Lower leg skin (tissue), 3 donors: ENCODE results near the gene TWF1.

Experiments
- POLR2A ChIP-seq, 2 donors: fragments of 450-650 bp; IDR thresholded peaks; one replicate each; pipeline ENCODE4 v1.6.1; 2016 to 2017; ENCODE audit warnings: antibody characterized with exemption in 2 of 2, mild to moderate bottlenecking in 1 of 2, moderate library complexity in 1 of 2
- TF ChIP-seq, protein P1 (sequence below), 3 donors: fragments of 450-650 bp; IDR thresholded peaks; one replicate each; pipeline ENCODE4 v1.5.1; 2016; ENCODE audit warnings: antibody characterized with exemption in 3 of 3, mild to moderate bottlenecking in 3 of 3, moderate library complexity in 2 of 3

DNA sequence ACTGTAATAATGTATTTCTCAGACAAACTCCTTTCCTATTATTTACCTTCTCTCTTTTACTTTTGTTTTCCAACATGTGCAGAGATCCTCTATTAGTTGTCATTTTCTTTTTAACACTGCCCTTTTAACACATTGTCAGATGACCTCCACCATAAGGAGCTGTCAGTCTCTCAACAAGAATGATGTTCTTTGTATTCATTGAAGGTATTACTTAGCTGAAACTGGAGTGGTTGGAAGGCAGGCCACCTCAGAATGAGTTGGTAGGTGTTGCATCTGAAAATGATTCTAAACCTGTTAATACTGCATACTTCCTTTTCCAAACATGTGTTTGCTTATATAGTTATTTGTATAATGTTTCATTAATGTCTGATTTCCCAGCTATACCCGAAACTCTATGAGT lies 46.6 kb upstream of the TWF1 start:
- TF ChIP-seq, protein P1, sequence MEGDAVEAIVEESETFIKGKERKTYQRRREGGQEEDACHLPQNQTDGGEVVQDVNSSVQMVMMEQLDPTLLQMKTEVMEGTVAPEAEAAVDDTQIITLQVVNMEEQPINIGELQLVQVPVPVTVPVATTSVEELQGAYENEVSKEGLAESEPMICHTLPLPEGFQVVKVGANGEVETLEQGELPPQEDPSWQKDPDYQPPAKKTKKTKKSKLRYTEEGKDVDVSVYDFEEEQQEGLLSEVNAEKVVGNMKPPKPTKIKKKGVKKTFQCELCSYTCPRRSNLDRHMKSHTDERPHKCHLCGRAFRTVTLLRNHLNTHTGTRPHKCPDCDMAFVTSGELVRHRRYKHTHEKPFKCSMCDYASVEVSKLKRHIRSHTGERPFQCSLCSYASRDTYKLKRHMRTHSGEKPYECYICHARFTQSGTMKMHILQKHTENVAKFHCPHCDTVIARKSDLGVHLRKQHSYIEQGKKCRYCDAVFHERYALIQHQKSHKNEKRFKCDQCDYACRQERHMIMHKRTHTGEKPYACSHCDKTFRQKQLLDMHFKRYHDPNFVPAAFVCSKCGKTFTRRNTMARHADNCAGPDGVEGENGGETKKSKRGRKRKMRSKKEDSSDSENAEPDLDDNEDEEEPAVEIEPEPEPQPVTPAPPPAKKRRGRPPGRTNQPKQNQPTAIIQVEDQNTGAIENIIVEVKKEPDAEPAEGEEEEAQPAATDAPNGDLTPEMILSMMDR (IDR thresholded peaks at IDR 0.05): no peak
- no peak for TF ChIP-seq POLR2A (IDR thresholded peaks at IDR 0.05)
